ENCODE results near the gene ALOX15.

- TF ChIP-seq TAF1 (IDR thresholded peaks at IDR 0.05; ENCODE audit: borderline replicate concordance, low read depth, low read length) (no peak), POLR2AphosphoS5 (IDR thresholded peaks at IDR 0.05; ENCODE audit: low read depth, low read length) (no peak)
Observed at GRCh38 chr17:4584101-4584916, 57.2 kb downstream of the ALOX15 start, which contains the start of gene SMTNL2.
